HUES48 (cell line): ENCODE data around the gene PRAMEF14.
"Not testable (repeated sequence)": the region's sequence is repeated elsewhere in the genome, so short reads cannot be mapped to it uniquely, and the experiment has no call there.

Source experiments
- H3K27ac ChIP-seq: one replicate; pipeline ENCODE4 v1.7.0; 2013; ENCODE audit warnings: low read depth, low read length, inconsistent platforms
- H3K27me3 ChIP-seq: 2 replicates; pipeline ENCODE4 v1.6.1; 2013; ENCODE audit warnings: mild to moderate bottlenecking, low read length; ENCODE audit not compliant: control insufficient read depth, insufficient read depth
- H3K36me3 ChIP-seq: 2 replicates; pipeline ENCODE4 v1.6.1; 2013; ENCODE audit warnings: low read length; ENCODE audit not compliant: control insufficient read depth, insufficient read depth
- H3K4me1 ChIP-seq: 2 replicates; pipeline ENCODE4 v1.6.1; 2013; ENCODE audit warnings: mild to moderate bottlenecking, low read length; ENCODE audit not compliant: control insufficient read depth, insufficient read depth
- H3K4me3 ChIP-seq: 2 replicates; pipeline ENCODE4 v1.5.1; 2013; ENCODE audit warnings: mild to moderate bottlenecking, low read depth, low read length
- H3K9ac ChIP-seq: 2 replicates; pipeline ENCODE4 v1.6.1; 2013; ENCODE audit warnings: mild to moderate bottlenecking, low read depth, low read length, moderate library complexity
- H3K9me3 ChIP-seq: 2 replicates; pipeline ENCODE4 v1.6.1; 2013; ENCODE audit warnings: low read length; ENCODE audit not compliant: control insufficient read depth, insufficient read depth

PRAMEF14 gene, protein sequence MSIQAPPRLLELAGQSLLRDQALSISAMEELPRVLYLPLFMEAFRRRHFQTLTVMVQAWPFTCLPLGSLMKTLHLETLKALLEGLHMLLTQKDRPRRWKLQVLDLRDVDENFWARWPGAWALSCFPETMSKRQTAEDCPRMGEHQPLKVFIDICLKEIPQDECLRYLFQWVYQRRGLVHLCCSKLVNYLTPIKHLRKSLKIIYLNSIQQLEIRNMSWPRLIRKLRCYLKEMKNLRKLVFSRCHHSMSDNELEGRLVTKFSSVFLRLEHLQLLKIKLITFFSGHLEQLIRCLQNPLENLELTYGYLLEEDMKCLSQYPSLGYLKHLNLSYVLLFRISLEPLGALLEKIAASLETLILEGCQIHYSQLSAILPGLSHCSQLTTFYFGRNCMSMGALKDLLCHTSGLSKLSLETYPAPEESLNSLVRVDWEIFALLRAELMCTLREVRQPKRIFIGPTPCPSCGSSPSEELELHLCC

DNA sequence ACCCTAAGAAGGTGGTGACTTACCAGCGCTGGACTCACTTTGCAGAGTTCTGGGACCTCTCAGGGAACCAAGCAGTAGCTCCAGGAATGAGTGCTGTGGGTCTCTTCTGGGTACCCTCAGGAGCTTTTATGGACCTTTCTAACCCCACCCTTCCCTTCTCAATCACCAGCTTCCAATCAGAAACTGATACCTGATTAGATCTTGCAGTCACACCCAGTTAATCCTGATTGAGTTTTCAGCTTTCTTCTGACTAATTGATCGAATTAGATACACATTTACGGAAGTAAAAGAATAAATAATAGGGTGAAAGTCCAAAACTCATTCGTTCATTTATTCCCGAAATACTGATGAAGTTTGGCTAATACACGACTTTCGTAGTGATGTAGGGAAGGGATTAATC, at the start of gene PRAMEF14:
Gene PRAMEF14 (minus strand): TSS at position 101 of the 400 bp plus-strand sequence. CDS start 1,820 bp downstream, outside the sequence.
- not testable (repeated sequence) for H3K27me3 ChIP-seq, H3K27ac ChIP-seq, H3K36me3 ChIP-seq

DNA sequence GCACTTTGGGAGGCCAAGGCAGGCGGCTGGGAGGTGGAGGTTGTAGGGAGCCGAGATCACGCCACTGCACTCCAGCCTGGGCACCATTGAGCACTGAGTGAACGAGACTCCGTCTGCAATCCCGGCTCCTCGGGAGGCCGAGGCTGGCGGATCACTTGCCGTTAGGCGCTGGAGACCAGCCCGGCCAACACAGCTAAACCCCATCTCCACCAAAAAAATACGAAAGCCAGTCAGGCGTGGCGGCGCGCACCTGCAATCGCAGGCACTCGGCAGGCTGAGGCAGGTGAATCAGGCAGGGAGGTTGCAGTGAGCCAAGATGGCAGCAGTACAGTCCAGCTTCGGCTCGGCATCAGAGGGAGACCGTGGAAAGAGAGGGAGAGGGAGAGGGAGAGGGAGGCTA, 48.4 kb upstream of the PRAMEF14 start:
- not testable (repeated sequence) for H3K9ac ChIP-seq, H3K36me3 ChIP-seq, H3K4me3 ChIP-seq, H3K4me1 ChIP-seq, H3K27me3 ChIP-seq, H3K27ac ChIP-seq
- peaks cover 66% of the 10 kb centered on the region for H3K9me3 ChIP-seq

More for the DNA sequence above, at the start of gene PRAMEF14:
- H3K9ac ChIP-seq, H3K9me3 ChIP-seq, H3K4me1 ChIP-seq, H3K4me3 ChIP-seq: not testable (repeated sequence)

- H3K4me1 ChIP-seq, H3K4me3 ChIP-seq, H3K27me3 ChIP-seq, H3K27ac ChIP-seq, H3K9ac ChIP-seq, H3K36me3 ChIP-seq: not testable (repeated sequence)
- H3K9me3 ChIP-seq = peaks cover 70% of the 10 kb centered on the region
These were observed 47.8 kb upstream of the PRAMEF14 start for GRCh38 chr1:13394761-13395160.

DNA sequence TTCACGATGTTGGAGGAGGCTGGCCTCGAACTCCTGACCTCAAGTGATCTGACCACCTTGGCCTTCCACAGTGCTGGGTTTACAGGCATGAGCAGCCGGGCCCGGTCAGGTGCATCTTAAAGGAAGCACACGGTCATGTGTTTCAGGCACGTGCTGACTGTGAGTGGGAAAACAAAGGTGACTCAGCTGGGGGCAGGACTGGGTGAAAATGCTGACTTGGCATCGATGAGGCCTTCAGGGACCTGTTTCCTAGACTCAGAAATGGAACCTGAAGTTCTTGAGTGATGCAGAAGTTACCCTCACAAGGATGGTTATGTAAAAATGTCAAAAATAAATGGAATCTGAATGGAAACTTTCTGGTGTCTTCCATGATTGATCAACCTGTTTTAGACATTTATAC, 46.1 kb upstream of the PRAMEF14 start:
- peaks cover 65% of the 10 kb centered on the region for H3K9me3 ChIP-seq
- not testable (repeated sequence) for H3K27ac ChIP-seq, H3K4me3 ChIP-seq, H3K9ac ChIP-seq, H3K36me3 ChIP-seq, H3K27me3 ChIP-seq, H3K4me1 ChIP-seq

DNA sequence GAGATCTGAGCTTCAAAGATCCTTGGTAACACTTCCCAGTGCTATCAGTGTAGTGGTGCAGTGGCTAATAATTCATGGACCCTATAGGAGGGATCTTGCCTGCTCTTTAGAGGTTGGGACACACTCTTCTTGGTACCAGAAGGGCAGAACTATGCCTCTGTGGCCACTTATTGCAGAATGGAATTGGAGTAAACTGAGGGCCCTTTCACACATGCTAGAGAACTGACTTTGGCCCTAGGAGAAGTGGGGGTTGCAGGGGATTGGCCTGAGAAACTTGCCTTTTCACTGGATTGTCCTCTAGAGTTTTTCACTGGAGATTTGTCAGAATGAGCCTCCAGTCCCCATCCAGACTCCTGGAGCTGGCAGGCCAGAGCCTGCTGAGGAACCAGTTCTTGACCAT, 42.4 kb upstream of the PRAMEF14 start, which contains the start of gene PRAMEF17:
Gene PRAMEF17 (plus strand): TSS at position 301 of the 400 bp plus-strand sequence. CDS start 26 bp downstream, at position 327.
- not testable (repeated sequence) for H3K4me3 ChIP-seq, H3K27ac ChIP-seq, H3K4me1 ChIP-seq, H3K27me3 ChIP-seq, H3K36me3 ChIP-seq, H3K9ac ChIP-seq
- H3K9me3 ChIP-seq = peaks cover 65% of the 10 kb centered on the region

GRCh38 chr1:13380380-13380779, 33.4 kb upstream of the PRAMEF14 start:
- not testable (repeated sequence) for H3K9ac ChIP-seq, H3K36me3 ChIP-seq, H3K4me1 ChIP-seq, H3K4me3 ChIP-seq, H3K27ac ChIP-seq, H3K27me3 ChIP-seq
- H3K9me3 ChIP-seq = peaks cover 16% of the 10 kb centered on the region

- not testable (repeated sequence) for H3K36me3 ChIP-seq, H3K4me3 ChIP-seq, H3K27me3 ChIP-seq, H3K9ac ChIP-seq, H3K4me1 ChIP-seq, H3K27ac ChIP-seq
- peaks cover 24% of the 10 kb centered on the region for H3K9me3 ChIP-seq
These were observed 32.0 kb upstream of the PRAMEF14 start for GRCh38 chr1:13378983-13379382.

GRCh38 chr1:13368544-13368943, 21.6 kb upstream of the PRAMEF14 start:
- H3K27ac ChIP-seq, H3K9ac ChIP-seq, H3K27me3 ChIP-seq, H3K4me3 ChIP-seq, H3K36me3 ChIP-seq, H3K4me1 ChIP-seq: not testable (repeated sequence)
- peaks cover 32% of the 10 kb centered on the region for H3K9me3 ChIP-seq

GRCh38 chr1:13366536-13366935, 19.6 kb upstream of the PRAMEF14 start:
- not testable (repeated sequence) for H3K4me1 ChIP-seq, H3K9ac ChIP-seq, H3K27ac ChIP-seq, H3K27me3 ChIP-seq, H3K4me3 ChIP-seq, H3K36me3 ChIP-seq
- H3K9me3 ChIP-seq = peaks cover 24% of the 10 kb centered on the region

GRCh38 chr1:13364928-13365327, 18.0 kb upstream of the PRAMEF14 start:
- not testable (repeated sequence) for H3K4me1 ChIP-seq, H3K4me3 ChIP-seq, H3K27ac ChIP-seq, H3K9ac ChIP-seq, H3K36me3 ChIP-seq, H3K27me3 ChIP-seq
- peaks cover 18% of the 10 kb centered on the region for H3K9me3 ChIP-seq

GRCh38 chr1:13362364-13362763, 15.4 kb upstream of the PRAMEF14 start:
- not testable (repeated sequence) for H3K4me3 ChIP-seq, H3K36me3 ChIP-seq, H3K27me3 ChIP-seq, H3K4me1 ChIP-seq, H3K9ac ChIP-seq, H3K27ac ChIP-seq, H3K9me3 ChIP-seq
